Measurements from ENCODE around the gene FIZ1. TPM values are rescaled to one million over a fixed set of nuclear protein-coding genes. Genes with fewer than 3 reads are reported as not detected.

Gene FIZ1
- total and polyA plus RNA-seq, 4 donors: 1.1 to 4.3 (median 2.3) TPM

GRCh38 chr19:55579766-55580621, 19.3 kb downstream of the FIZ1 start:
- TF ChIP-seq NR2F2 (IDR thresholded peaks at IDR 0.05): no peak
- TF ChIP-seq HNF4A (conservative IDR thresholded peaks at IDR 0.05): peak in 1 of 2 donors; percentile 10
- no peak for TF ChIP-seq JUND (IDR thresholded peaks at IDR 0.05)
- no peak for DNase-seq (ENCODE audit: low spot score)
- Histone ChIP-seq H3K9me3 (ENCODE audit: control insufficient read depth in 4 of 4, low read length in 3 of 4) (no peaks in the 10 kb centered on the region), H3K27ac (ENCODE audit: low read depth in 1 of 2, low read length in 2 of 2) (peak overlapping the region; percentile 68 to 75), H3K27me3 (ENCODE audit: control insufficient read depth in 4 of 4, insufficient read depth in 4 of 4, low read length in 3 of 4) (no peaks in the 10 kb centered on the region), H3K9ac (ENCODE audit: low read depth in 1 of 2, low read length in 2 of 2) (peak overlapping the region; percentile 62 to 74), H3K4me3 (ENCODE audit: low read depth in 1 of 3, low read length in 3 of 3) (peak overlapping the region; percentile 71 to 95 (median 82)), H3K4me1 (ENCODE audit: control insufficient read depth in 4 of 4, insufficient read depth in 4 of 4, low read length in 3 of 4) (peaks cover 6 to 27% (median 25%) of the 10 kb centered on the region in 4 donors), H3K36me3 (ENCODE audit: control insufficient read depth in 4 of 4, insufficient read depth in 3 of 4, low read depth in 1 of 4, low read length in 3 of 4) (peaks cover 0 to 7% (median 2%) of the 10 kb centered on the region in 4 donors)
- WGBS: 15% methylated on average over 20 of the region's 20 CpGs

DNA sequence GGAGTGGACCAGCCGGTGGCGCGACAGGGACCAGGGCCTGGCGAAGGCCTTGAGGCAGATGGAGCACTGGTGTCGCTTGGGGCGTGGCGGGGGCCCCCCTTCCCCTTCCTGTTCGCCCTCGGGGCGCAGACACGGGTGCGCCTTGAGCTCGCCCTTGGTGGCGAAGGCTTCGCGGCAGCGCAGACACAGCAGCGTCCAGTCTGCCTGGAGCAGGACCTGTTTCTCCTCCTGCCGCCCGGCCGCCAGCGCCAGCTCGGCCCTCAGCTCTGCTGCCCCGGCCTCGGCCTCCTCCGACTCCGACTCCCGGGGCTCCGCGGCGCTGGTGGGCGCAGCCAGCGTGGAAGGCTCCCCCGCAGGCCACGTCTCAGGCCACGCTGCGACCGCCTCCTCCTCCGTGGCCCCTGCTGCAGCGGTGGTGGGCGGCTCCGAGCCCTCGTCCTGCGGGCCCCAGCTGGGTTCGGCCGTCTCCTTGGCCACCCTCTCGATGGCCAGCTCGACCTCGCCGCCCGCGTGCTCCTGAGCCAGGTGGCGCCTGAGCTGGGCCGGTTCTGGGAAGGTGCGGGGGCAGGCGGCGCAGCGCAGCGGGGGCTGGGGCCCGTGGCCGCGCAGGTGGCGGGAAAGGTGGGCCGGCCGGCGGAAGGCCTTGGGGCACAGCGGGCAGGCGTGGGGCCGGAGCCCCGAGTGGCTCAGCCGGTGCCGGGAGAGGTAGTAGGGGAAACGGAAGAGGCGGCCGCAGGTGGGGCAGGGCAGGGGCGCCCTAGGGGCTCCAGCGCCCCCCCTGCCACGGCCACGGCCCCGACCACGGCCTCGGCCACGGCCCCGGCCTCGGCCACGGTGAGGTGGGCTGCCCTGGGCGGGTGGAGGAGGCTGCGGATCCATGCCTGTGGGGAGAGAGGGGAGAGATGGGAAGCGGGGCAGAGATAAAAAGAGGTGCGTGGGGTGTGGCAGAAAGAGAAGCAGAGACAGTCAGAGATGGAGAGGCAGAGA, 20.3 kb downstream of the FIZ1 start:
- 96% methylated on average over 90 of the region's 90 CpGs for WGBS
- Histone ChIP-seq H3K9me3 (ENCODE audit: control insufficient read depth in 4 of 4, low read length in 3 of 4) (no peaks in the 10 kb centered on the region), H3K27me3 (ENCODE audit: control insufficient read depth in 4 of 4, insufficient read depth in 4 of 4, low read length in 3 of 4) (no peaks in the 10 kb centered on the region), H3K9ac (ENCODE audit: low read depth in 1 of 2, low read length in 2 of 2) (no peak overlapping the region), H3K4me3 (ENCODE audit: low read depth in 1 of 3, low read length in 3 of 3) (peak overlapping the region in 1 of 3 donors; percentile 95), H3K4me1 (ENCODE audit: control insufficient read depth in 4 of 4, insufficient read depth in 4 of 4, low read length in 3 of 4) (peaks cover 6 to 27% (median 23%) of the 10 kb centered on the region in 4 donors), H3K36me3 (ENCODE audit: control insufficient read depth in 4 of 4, insufficient read depth in 3 of 4, low read depth in 1 of 4, low read length in 3 of 4) (peaks cover 0 to 7% (median 2%) of the 10 kb centered on the region in 4 donors), H3K27ac (ENCODE audit: low read depth in 1 of 2, low read length in 2 of 2) (no peak overlapping the region)
- no peak for DNase-seq (ENCODE audit: low spot score)
- TF ChIP-seq, protein P1, sequence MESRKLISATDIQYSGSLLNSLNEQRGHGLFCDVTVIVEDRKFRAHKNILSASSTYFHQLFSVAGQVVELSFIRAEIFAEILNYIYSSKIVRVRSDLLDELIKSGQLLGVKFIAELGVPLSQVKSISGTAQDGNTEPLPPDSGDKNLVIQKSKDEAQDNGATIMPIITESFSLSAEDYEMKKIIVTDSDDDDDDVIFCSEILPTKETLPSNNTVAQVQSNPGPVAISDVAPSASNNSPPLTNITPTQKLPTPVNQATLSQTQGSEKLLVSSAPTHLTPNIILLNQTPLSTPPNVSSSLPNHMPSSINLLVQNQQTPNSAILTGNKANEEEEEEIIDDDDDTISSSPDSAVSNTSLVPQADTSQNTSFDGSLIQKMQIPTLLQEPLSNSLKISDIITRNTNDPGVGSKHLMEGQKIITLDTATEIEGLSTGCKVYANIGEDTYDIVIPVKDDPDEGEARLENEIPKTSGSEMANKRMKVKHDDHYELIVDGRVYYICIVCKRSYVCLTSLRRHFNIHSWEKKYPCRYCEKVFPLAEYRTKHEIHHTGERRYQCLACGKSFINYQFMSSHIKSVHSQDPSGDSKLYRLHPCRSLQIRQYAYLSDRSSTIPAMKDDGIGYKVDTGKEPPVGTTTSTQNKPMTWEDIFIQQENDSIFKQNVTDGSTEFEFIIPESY (IDR thresholded peaks at IDR 0.05): no peak
- TF ChIP-seq SP1 (IDR thresholded peaks at IDR 0.05): no peak
- no peak for TF ChIP-seq TAF1 (conservative IDR thresholded peaks at IDR 0.05)
- no peak for TF ChIP-seq RAD21 (IDR thresholded peaks at IDR 0.05)
- no peak for TF ChIP-seq HNF4G (IDR thresholded peaks at IDR 0.05)
- no peak for TF ChIP-seq CTCF (IDR thresholded peaks at IDR 0.05; ENCODE audit: low read depth, low read length, missing input control)
- TF ChIP-seq HNF4A (conservative IDR thresholded peaks at IDR 0.05): no peak
- TF ChIP-seq, protein P2, sequence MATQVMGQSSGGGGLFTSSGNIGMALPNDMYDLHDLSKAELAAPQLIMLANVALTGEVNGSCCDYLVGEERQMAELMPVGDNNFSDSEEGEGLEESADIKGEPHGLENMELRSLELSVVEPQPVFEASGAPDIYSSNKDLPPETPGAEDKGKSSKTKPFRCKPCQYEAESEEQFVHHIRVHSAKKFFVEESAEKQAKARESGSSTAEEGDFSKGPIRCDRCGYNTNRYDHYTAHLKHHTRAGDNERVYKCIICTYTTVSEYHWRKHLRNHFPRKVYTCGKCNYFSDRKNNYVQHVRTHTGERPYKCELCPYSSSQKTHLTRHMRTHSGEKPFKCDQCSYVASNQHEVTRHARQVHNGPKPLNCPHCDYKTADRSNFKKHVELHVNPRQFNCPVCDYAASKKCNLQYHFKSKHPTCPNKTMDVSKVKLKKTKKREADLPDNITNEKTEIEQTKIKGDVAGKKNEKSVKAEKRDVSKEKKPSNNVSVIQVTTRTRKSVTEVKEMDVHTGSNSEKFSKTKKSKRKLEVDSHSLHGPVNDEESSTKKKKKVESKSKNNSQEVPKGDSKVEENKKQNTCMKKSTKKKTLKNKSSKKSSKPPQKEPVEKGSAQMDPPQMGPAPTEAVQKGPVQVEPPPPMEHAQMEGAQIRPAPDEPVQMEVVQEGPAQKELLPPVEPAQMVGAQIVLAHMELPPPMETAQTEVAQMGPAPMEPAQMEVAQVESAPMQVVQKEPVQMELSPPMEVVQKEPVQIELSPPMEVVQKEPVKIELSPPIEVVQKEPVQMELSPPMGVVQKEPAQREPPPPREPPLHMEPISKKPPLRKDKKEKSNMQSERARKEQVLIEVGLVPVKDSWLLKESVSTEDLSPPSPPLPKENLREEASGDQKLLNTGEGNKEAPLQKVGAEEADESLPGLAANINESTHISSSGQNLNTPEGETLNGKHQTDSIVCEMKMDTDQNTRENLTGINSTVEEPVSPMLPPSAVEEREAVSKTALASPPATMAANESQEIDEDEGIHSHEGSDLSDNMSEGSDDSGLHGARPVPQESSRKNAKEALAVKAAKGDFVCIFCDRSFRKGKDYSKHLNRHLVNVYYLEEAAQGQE (IDR thresholded peaks at IDR 0.05): no peak
- no peak for TF ChIP-seq FOXA1 (IDR thresholded peaks at IDR 0.05)
- no peak for TF ChIP-seq NR2F2 (IDR thresholded peaks at IDR 0.05)
- TF ChIP-seq GABPA (IDR thresholded peaks at IDR 0.05 in 1 of 2, conservative IDR thresholded peaks at IDR 0.05 in 1 of 2): no peak
- TF ChIP-seq JUND (IDR thresholded peaks at IDR 0.05): no peak
- no peak for TF ChIP-seq FOXA2 (IDR thresholded peaks at IDR 0.05)
- TF ChIP-seq YY1 (IDR thresholded peaks at IDR 0.05): no peak
- TF ChIP-seq RXRA (IDR thresholded peaks at IDR 0.05): no peak
- no peak for TF ChIP-seq MAX (IDR thresholded peaks at IDR 0.05)
- TF ChIP-seq, protein P3, sequence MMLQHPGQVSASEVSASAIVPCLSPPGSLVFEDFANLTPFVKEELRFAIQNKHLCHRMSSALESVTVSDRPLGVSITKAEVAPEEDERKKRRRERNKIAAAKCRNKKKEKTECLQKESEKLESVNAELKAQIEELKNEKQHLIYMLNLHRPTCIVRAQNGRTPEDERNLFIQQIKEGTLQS (IDR thresholded peaks at IDR 0.05): no peak

All from liver (tissue), 9 donors.